Neuronal stem cell (in vitro differentiated cells): ENCODE results near the gene PPM1D.

ENCODE experiments used
- DNase-seq: peaks from one replicate; pipeline ENCODE4 v3.0.0-alpha.2; 2013; ENCODE audit warnings: low spot score
- H2AFZ ChIP-seq: one replicate; pipeline ENCODE4 v1.6.1; 2013; ENCODE audit warnings: mild to moderate bottlenecking, low read length, inconsistent platforms
- H2AK5ac ChIP-seq: 2 replicates; pipeline ENCODE4 v1.6.1; 2013; ENCODE audit warnings: low read depth, mild to moderate bottlenecking, inconsistent platforms, low read length, moderate library complexity, mixed read lengths
- H2BK120ac ChIP-seq: 2 replicates; pipeline ENCODE4 v1.6.1; 2013; ENCODE audit warnings: low read depth, mild to moderate bottlenecking, inconsistent platforms, low read length, moderate library complexity, mixed read lengths
- H2BK12ac ChIP-seq: one replicate; pipeline ENCODE4 v1.6.1; 2013; ENCODE audit warnings: low read length, inconsistent platforms
- H2BK15ac ChIP-seq: 2 replicates; pipeline ENCODE4 v1.6.1; 2013; ENCODE audit warnings: mild to moderate bottlenecking, low read length, inconsistent platforms, mixed read lengths
- H2BK5ac ChIP-seq: one replicate; pipeline ENCODE4 v1.6.1; 2013; ENCODE audit warnings: inconsistent platforms, mild to moderate bottlenecking, low read length, moderate library complexity
- H3K14ac ChIP-seq: one replicate; pipeline ENCODE4 v1.6.1; 2013; ENCODE audit warnings: low read length, inconsistent platforms
- H3K18ac ChIP-seq: 2 replicates; pipeline ENCODE4 v1.6.1; 2013; ENCODE audit warnings: low read length, inconsistent platforms
- H3K23ac ChIP-seq: 2 replicates; pipeline ENCODE4 v1.6.1; 2013; ENCODE audit warnings: low read depth, mild to moderate bottlenecking, mixed read lengths, low read length, inconsistent platforms; ENCODE audit not compliant: poor library complexity
- H3K27ac ChIP-seq: replicated peaks from 3 replicates; pipeline ENCODE4 v1.5.1; 2013; ENCODE audit warnings: low read length, inconsistent platforms
- H3K27me3 ChIP-seq, 3 experiments: 2 replicates each; pipeline ENCODE4 v1.6.1; 2013; ENCODE audit warnings: low read length in 3 of 3, mild to moderate bottlenecking in 2 of 3, inconsistent platforms in 1 of 3, low read depth in 1 of 3, mixed read lengths in 1 of 3, moderate library complexity in 1 of 3; ENCODE audit not compliant: control insufficient read depth in 3 of 3, insufficient read depth in 3 of 3
- H3K36me3 ChIP-seq, 2 donors: replicated peaks in 1 of 2; 2 replicates each; pipeline ENCODE4 v1.6.1; 2013; ENCODE audit warnings: low read length in 2 of 2; ENCODE audit not compliant: control insufficient read depth in 2 of 2, insufficient read depth in 2 of 2
- H3K4ac ChIP-seq: 2 replicates; pipeline ENCODE4 v1.6.1; 2013; ENCODE audit warnings: inconsistent platforms, mild to moderate bottlenecking, low read length, moderate library complexity
- H3K4me1 ChIP-seq, 2 donors: 1 replicate in 1 of 2; 2 replicates in 1 of 2; pipeline ENCODE4 v1.6.1; 2013; ENCODE audit warnings: low read length in 2 of 2, low read depth in 1 of 2; ENCODE audit not compliant: control insufficient read depth in 2 of 2, insufficient read depth in 1 of 2
- H3K4me2 ChIP-seq: one replicate; pipeline ENCODE4 v1.6.1; 2013; ENCODE audit warnings: mild to moderate bottlenecking, low read length, inconsistent platforms; ENCODE audit not compliant: insufficient read depth, poor library complexity, severe bottlenecking
- H3K4me3 ChIP-seq, 2 donors: 2 replicates each; pipeline ENCODE4 v1.5.1; 2013; ENCODE audit warnings: low read length in 2 of 2, mild to moderate bottlenecking in 2 of 2, inconsistent platforms in 1 of 2, moderate library complexity in 1 of 2
- H3K79me1 ChIP-seq: one replicate; pipeline ENCODE4 v1.6.1; 2013; ENCODE audit warnings: low read depth, mild to moderate bottlenecking, inconsistent platforms, low read length, moderate library complexity
- H3K9ac ChIP-seq: one replicate; pipeline ENCODE4 v1.6.1; 2013; ENCODE audit warnings: mild to moderate bottlenecking, low read depth, low read length, inconsistent platforms; ENCODE audit not compliant: poor library complexity
- H3K9me3 ChIP-seq, 2 donors: replicated peaks in 1 of 2; 2 replicates each; pipeline versions ENCODE3 to v1.6.1; 2013; ENCODE audit warnings: low read length in 2 of 2, mild to moderate bottlenecking in 2 of 2, inconsistent platforms in 1 of 2, low read depth in 1 of 2, mixed read lengths in 1 of 2, moderate library complexity in 1 of 2; ENCODE audit not compliant: control insufficient read depth in 2 of 2, insufficient read depth in 1 of 2
- H4K8ac ChIP-seq: one replicate; pipeline ENCODE4 v1.6.1; 2013; ENCODE audit warnings: low read depth, mild to moderate bottlenecking, inconsistent platforms, low read length, moderate library complexity
- H4K91ac ChIP-seq: one replicate; pipeline ENCODE4 v1.6.1; 2013; ENCODE audit warnings: low read length, low read depth, mild to moderate bottlenecking, inconsistent platforms; ENCODE audit not compliant: poor library complexity
- WGBS, 2 donors: extraction: QIAGEN DNeasy Blood & Tissue Kit; methylation state at CpG; one replicate each; pipeline ENCODE4 v1.1.7; 2013; ENCODE audit warnings: missing lambda C conversion rate in 2 of 2, mixed read lengths in 1 of 2; ENCODE audit not compliant: insufficient read length in 2 of 2, insufficient replicate concordance in 1 of 2; ENCODE audit errors: extremely low coverage in 2 of 2; 5-methylcytosine and 5-hydroxymethylcytosine counted together

PPM1D gene

DNA sequence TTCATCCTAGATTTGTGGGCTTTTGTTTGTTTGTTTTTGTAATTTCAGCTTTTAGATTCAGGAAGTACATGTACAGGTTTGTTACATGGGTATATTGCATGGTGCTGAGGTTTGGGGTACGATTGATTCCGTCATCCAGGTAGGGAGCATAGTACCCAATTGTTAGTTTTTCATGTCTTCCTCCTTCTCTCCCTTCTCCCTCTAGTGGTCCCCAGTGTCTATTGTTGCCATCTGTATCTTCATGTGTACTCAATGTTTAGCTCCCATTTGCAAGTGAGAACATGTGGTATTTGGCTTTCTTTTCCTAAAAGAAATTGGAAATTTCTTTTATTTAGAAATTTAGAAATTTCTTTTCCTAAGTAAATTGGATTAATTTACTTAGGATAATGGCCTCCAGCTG lies 40.5 kb downstream of the PPM1D start:
- Histone ChIP-seq H3K14ac (no peak overlapping the region), H3K27ac (no peak overlapping the region), H2BK12ac (no peak overlapping the region), H2BK5ac (no peak overlapping the region), H2BK15ac (no peak overlapping the region), H4K91ac (no peak overlapping the region), H2BK120ac (no peak overlapping the region), H3K23ac (no peak overlapping the region), H3K4me1 (no peaks in the 10 kb centered on the region), H3K4me3 (no peak overlapping the region), H2AK5ac (no peak overlapping the region), H3K9ac (no peak overlapping the region), H4K8ac (no peak overlapping the region), H2AFZ (no peak overlapping the region), H3K36me3 (peaks cover 7 to 84% of the 10 kb centered on the region in 2 donors), H3K9me3 (no peaks in the 10 kb centered on the region), H3K18ac (no peak overlapping the region), H3K4ac (no peak overlapping the region), H3K79me1 (peaks cover 3% of the 10 kb centered on the region), H3K27me3 (no peaks in the 10 kb centered on the region), H3K4me2 (no peak overlapping the region)
- WGBS, 2 donors: no CpG with 5 or more reads among the region's 2 CpGs
- peak; percentile 4 for DNase-seq

GRCh38 chr17:60641126-60641525 lies 41.1 kb downstream of the PPM1D start:
- no CpG with 5 or more reads among the region's 3 CpGs for WGBS, 2 donors

GRCh38 chr17:60641810-60642220 lies 41.8 kb downstream of the PPM1D start:
- no peak overlapping the region for H2BK5ac ChIP-seq
- no peak overlapping the region for H3K14ac ChIP-seq
- peaks cover 3% of the 10 kb centered on the region for H3K79me1 ChIP-seq
- no peak overlapping the region for H3K27ac ChIP-seq
- no peak overlapping the region for H3K18ac ChIP-seq
- no peak overlapping the region for H3K9ac ChIP-seq
- H3K9me3 ChIP-seq: no peaks in the 10 kb centered on the region
- no peak overlapping the region for H3K23ac ChIP-seq
- no CpG with 5 or more reads among the region's 1 CpG for WGBS, 2 donors
- H4K91ac ChIP-seq: no peak overlapping the region
- H2BK12ac ChIP-seq: no peak overlapping the region
- H2AK5ac ChIP-seq: no peak overlapping the region
- H3K36me3 ChIP-seq: peaks cover 7 to 80% of the 10 kb centered on the region in 2 donors
- no peak overlapping the region for H3K4me3 ChIP-seq
- H2BK120ac ChIP-seq: no peak overlapping the region
- H3K4ac ChIP-seq: no peak overlapping the region
- no peaks in the 10 kb centered on the region for H3K27me3 ChIP-seq
- H4K8ac ChIP-seq: no peak overlapping the region
- no peak overlapping the region for H3K4me2 ChIP-seq
- peak; percentile 20 for DNase-seq
- no peaks in the 10 kb centered on the region for H3K4me1 ChIP-seq
- no peak overlapping the region for H2AFZ ChIP-seq
- no peak overlapping the region for H2BK15ac ChIP-seq

More at GRCh38 chr17:60641126-60641525, 41.1 kb downstream of the PPM1D start:
- H4K8ac ChIP-seq: no peak overlapping the region
- no peak overlapping the region for H2BK12ac ChIP-seq
- H4K91ac ChIP-seq: no peak overlapping the region
- H3K4ac ChIP-seq: no peak overlapping the region
- no peaks in the 10 kb centered on the region for H3K4me1 ChIP-seq
- no peak for DNase-seq
- H3K27ac ChIP-seq: no peak overlapping the region
- H3K79me1 ChIP-seq: peaks cover 3% of the 10 kb centered on the region
- H3K27me3 ChIP-seq: no peaks in the 10 kb centered on the region
- no peak overlapping the region for H2BK15ac ChIP-seq
- no peaks in the 10 kb centered on the region for H3K9me3 ChIP-seq
- no peak overlapping the region for H3K14ac ChIP-seq
- H3K4me3 ChIP-seq: no peak overlapping the region
- H2BK120ac ChIP-seq: no peak overlapping the region
- no peak overlapping the region for H2AFZ ChIP-seq
- H2AK5ac ChIP-seq: no peak overlapping the region
- no peak overlapping the region for H3K4me2 ChIP-seq
- no peak overlapping the region for H2BK5ac ChIP-seq
- H3K9ac ChIP-seq: no peak overlapping the region
- H3K23ac ChIP-seq: no peak overlapping the region
- peaks cover 7 to 83% of the 10 kb centered on the region in 2 donors for H3K36me3 ChIP-seq
- H3K18ac ChIP-seq: no peak overlapping the region

- no peak overlapping the region for H3K4ac ChIP-seq
- peak overlapping the region; percentile 0 for H3K27ac ChIP-seq
- H3K79me1 ChIP-seq: no peaks in the 10 kb centered on the region
- no peak overlapping the region for H3K14ac ChIP-seq
- no peaks in the 10 kb centered on the region for H3K9me3 ChIP-seq
- peaks cover 10 to 80% of the 10 kb centered on the region in 2 donors for H3K36me3 ChIP-seq
- H2BK15ac ChIP-seq: no peak overlapping the region
- WGBS, 2 donors: no CpG with 5 or more reads among the region's 3 CpGs
- no peak overlapping the region for H2BK120ac ChIP-seq
- H2AFZ ChIP-seq: no peak overlapping the region
- H3K4me2 ChIP-seq: no peak overlapping the region
- no peak overlapping the region for H3K9ac ChIP-seq
- no peak for DNase-seq
- no peak overlapping the region for H3K4me3 ChIP-seq
- H3K18ac ChIP-seq: no peak overlapping the region
- no peak overlapping the region for H3K23ac ChIP-seq
- H4K8ac ChIP-seq: no peak overlapping the region
- H3K4me1 ChIP-seq: no peaks in the 10 kb centered on the region
- no peak overlapping the region for H2BK5ac ChIP-seq
- H2BK12ac ChIP-seq: no peak overlapping the region
- H3K27me3 ChIP-seq: no peaks in the 10 kb centered on the region
- no peak overlapping the region for H4K91ac ChIP-seq
- no peak overlapping the region for H2AK5ac ChIP-seq
Measured at GRCh38 chr17:60645918-60646523, 46.0 kb downstream of the PPM1D start.
